Kidney (tissue), 14 donors: Measurements from ENCODE around the gene MDFI. TPM values are rescaled to one million over a fixed set of nuclear protein-coding genes. Genes with fewer than 3 reads are reported as not detected.

Experiments used
- DNase-seq, 5 donors: peaks; one replicate each; pipeline ENCODE4 v3.0.0-alpha.2; 2013 to 2020
- FAIRE-seq: peaks from 2 replicates; lab custom pipeline; 2012; peaks lifted over from hg19 to GRCh38; lab: Jason Lieb, UNC
- H3K27ac ChIP-seq, 2 donors: one replicate each; pipeline ENCODE4 v1.7.0; 2013; ENCODE audit warnings: low read depth in 2 of 2, low read length in 2 of 2, inconsistent platforms in 1 of 2
- H3K27me3 ChIP-seq: one replicate; pipeline ENCODE4 v1.7.1; 2013; ENCODE audit warnings: low read length, inconsistent platforms; ENCODE audit not compliant: control insufficient read depth, insufficient read depth
- H3K36me3 ChIP-seq, 3 donors: one replicate each; pipeline versions ENCODE4 v1.7.0 to v1.7.1; 2013; ENCODE audit warnings: low read length in 3 of 3, control low read depth in 1 of 3, inconsistent platforms in 1 of 3; ENCODE audit not compliant: insufficient read depth in 3 of 3, control insufficient read depth in 2 of 3
- H3K4me1 ChIP-seq, 3 donors: one replicate each; pipeline versions ENCODE4 v1.7.0 to v1.7.1; 2013; ENCODE audit warnings: low read length in 3 of 3, inconsistent platforms in 1 of 3, low read depth in 1 of 3; ENCODE audit not compliant: control insufficient read depth in 2 of 3, insufficient read depth in 2 of 3
- H3K4me3 ChIP-seq, 3 donors: one replicate each; pipeline versions ENCODE4 v1.7.0 to v1.8.1; 2013; ENCODE audit warnings: low read length in 3 of 3, control low read depth in 1 of 3, inconsistent platforms in 1 of 3
- H3K9ac ChIP-seq, 3 donors: one replicate each; pipeline versions ENCODE4 v1.7.0 to v1.7.1; 2013; ENCODE audit warnings: low read length in 3 of 3, control low read depth in 1 of 3, inconsistent platforms in 1 of 3
- H3K9me3 ChIP-seq, 3 donors: one replicate each; pipeline versions ENCODE4 v1.7.0 to v1.7.1; 2013; ENCODE audit warnings: low read length in 3 of 3, control low read depth in 1 of 3, inconsistent platforms in 1 of 3; ENCODE audit not compliant: control insufficient read depth in 2 of 3, insufficient read depth in 1 of 3
- intact Hi-C: fragments of 100-400 bp; cut with DNase I; formaldehyde crosslinking; loops from one replicate; pipeline ENCODE4 v1.11.1; 2022
- polyA plus RNA-seq: library from polyadenylated mRNA; stranded (reverse); fragments of 350-450 nt; fragmentation: Illumina TruSeq; extraction: RNeasy Lipid Tissue Mini Kit (QIAGEN cat#74804); gene quantifications from one replicate; pipeline ENCODE4 v1.2.3, GENCODE V29; 2014; ENCODE audit warnings: low read depth, low replicate concordance; ENCODE audit not compliant: insufficient read depth
- total RNA-seq: library from RNA; stranded (reverse); fragmentation: NEBNext Ultra II Directional; extraction: Animal tissue kit (Norgen Biotek cat#: 25700); gene quantifications from one replicate; pipeline ENCODE4 v1.2.1, GENCODE V29; 2021
- TF ChIP-seq, protein P1 (sequence below): IDR thresholded peaks from 3 replicates; pipeline ENCODE4 v1.5.1; 2012; ENCODE audit warnings: mild to moderate bottlenecking, moderate library complexity, borderline replicate concordance; ENCODE audit not compliant: insufficient read depth; ENCODE audit errors: extremely low read depth
- donor health status: control.
- donor health status: control.
- donor health status: control.
- donor health status: control.
- donor health status: control.
- donor health status: DM: yes; HTN: yes; CAD: no.
- donor health status: Normal renal cell carcinoma (clear cell type).

MDFI gene
- total and polyA plus RNA-seq, 2 donors from 2014 or later, result 2.3 to 16.9 TPM

- no peaks in the 10 kb centered on the region for H3K36me3 ChIP-seq
- H3K4me3 ChIP-seq, result no peak overlapping the region
- TF ChIP-seq, protein P1, sequence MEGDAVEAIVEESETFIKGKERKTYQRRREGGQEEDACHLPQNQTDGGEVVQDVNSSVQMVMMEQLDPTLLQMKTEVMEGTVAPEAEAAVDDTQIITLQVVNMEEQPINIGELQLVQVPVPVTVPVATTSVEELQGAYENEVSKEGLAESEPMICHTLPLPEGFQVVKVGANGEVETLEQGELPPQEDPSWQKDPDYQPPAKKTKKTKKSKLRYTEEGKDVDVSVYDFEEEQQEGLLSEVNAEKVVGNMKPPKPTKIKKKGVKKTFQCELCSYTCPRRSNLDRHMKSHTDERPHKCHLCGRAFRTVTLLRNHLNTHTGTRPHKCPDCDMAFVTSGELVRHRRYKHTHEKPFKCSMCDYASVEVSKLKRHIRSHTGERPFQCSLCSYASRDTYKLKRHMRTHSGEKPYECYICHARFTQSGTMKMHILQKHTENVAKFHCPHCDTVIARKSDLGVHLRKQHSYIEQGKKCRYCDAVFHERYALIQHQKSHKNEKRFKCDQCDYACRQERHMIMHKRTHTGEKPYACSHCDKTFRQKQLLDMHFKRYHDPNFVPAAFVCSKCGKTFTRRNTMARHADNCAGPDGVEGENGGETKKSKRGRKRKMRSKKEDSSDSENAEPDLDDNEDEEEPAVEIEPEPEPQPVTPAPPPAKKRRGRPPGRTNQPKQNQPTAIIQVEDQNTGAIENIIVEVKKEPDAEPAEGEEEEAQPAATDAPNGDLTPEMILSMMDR, result no peak
- H3K27me3 ChIP-seq, result no peaks in the 10 kb centered on the region
- H3K9ac ChIP-seq, result no peak overlapping the region
- no peak overlapping the region for H3K27ac ChIP-seq
- FAIRE-seq (no peak), DNase-seq (no peak)
- intact Hi-C loops, result no loop called here
- H3K9me3 ChIP-seq, result no peaks in the 10 kb centered on the region
- H3K4me1 ChIP-seq, result no peaks in the 10 kb centered on the region
These were observed 13.1 kb downstream of the MDFI start for GRCh38 chr6:41651246-41651961.

DNA sequence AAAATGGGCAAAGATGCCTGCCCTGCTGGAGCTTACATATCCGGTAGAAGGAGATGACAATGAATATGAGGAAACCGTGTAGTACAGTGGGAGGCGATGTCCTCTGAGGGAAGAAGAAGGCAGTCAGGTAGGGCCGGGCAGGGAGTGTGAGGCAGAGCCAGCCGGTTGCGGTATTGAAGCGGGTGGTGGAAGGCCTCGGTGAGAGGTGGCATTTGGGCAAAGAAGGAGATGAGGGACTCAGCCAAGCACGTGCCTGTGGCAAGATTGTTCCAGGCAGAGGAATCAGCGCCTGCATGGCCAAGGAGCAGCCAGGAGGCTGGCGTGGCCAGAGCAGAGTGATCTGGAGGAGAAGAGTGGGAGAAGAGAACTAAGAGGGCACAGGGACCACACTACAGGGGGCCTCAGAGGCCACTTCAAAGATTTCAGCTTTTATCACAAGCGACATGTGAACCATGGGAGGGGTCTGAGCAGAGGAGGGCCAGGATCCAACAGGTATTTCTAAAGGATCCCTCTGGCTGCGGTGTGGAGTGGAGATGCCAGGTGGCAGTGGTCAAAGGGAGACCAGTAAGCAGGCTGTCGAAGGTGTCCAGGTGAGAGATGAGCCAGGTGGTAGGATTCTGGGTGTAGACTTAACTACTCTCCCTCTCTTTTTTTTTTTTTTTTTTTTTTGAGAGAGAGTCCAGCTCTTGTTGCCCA is 13.8 kb downstream of the MDFI start:
- Histone ChIP-seq H3K4me1 (no peaks in the 10 kb centered on the region), H3K27me3 (no peaks in the 10 kb centered on the region), H3K9me3 (no peaks in the 10 kb centered on the region), H3K9ac (no peak overlapping the region), H3K36me3 (no peaks in the 10 kb centered on the region), H3K4me3 (no peak overlapping the region), H3K27ac (no peak overlapping the region)
- TF ChIP-seq, protein P1, result no peak
- FAIRE-seq, result no peak
- DNase-seq, result peak in 1 of 5 donors; percentile 51
- intact Hi-C loops, result no loop called here

DNA sequence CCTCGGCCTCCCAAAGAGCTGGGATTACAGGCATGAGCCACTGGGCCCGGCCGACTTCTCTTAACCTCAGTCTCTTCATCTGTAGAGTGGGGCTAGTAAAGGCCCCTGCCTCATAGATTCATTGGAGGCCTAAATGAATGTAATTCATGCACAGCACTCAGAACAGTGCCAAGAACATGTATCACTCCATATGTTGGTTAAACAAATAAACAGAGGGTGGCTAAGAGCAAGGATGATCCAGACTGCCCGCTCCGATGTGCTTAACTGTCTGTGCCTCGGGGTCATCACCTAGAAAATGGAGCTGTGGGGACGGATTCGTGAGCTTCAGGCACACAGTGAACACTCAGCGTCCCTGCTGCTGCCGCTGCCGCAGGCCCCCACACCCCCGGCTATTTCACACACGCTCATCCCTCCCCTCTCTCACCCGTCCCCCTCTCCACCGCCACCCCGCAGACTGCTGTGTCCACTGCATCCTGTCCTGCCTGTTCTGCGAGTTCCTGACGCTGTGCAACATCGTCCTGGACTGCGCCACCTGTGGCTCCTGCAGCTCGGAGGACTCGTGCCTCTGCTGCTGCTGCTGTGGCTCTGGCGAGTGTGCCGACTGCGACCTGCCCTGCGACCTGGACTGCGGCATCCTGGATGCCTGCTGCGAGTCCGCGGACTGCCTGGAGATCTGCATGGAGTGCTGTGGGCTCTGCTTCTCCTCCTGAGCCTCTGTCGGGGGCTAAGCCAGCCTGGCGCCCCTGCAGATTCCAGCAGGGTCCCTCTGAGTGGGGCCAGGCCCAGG is 14.8 kb downstream of the MDFI start:
- no peaks in the 10 kb centered on the region for H3K9me3 ChIP-seq
- TF ChIP-seq, protein P1, result no peak
- H3K9ac ChIP-seq, result no peak overlapping the region
- no peaks in the 10 kb centered on the region for H3K36me3 ChIP-seq
- no peak overlapping the region for H3K27ac ChIP-seq
- DNase-seq, result peak in 4 of 5 donors; percentile 58 to 77 (median 60)
- no peak for FAIRE-seq
- H3K4me1 ChIP-seq, result no peaks in the 10 kb centered on the region
- H3K27me3 ChIP-seq, result no peaks in the 10 kb centered on the region
- intact Hi-C loops, result no loop called here
- H3K4me3 ChIP-seq, result no peak overlapping the region
